Measurements from ENCODE around the gene PABPN1L. TPM values are rescaled to one million over a fixed set of nuclear protein-coding genes. Genes with fewer than 3 reads are reported as not detected.

PABPN1L gene
- total and polyA plus RNA-seq, 2 of the 8 experiments (the other 6 are each of a cell fraction or from before 2014, with no cell fraction given): not detected

GRCh38 chr16:88848557-88848956 lies 17.9 kb downstream of the PABPN1L start (continued):
- TF ChIP-seq CHD7 (IDR thresholded peaks at IDR 0.05; ENCODE audit: insufficient replicate concordance, low read length) (no peak), TEAD4 (IDR thresholded peaks at IDR 0.05; ENCODE audit: low read depth, low read length) (no peak), RFX5 (IDR thresholded peaks at IDR 0.05; ENCODE audit: borderline replicate concordance, low read depth, low read length) (no peak), SP2 (IDR thresholded peaks at IDR 0.05; ENCODE audit: low read length) (no peak), EZH2 (IDR thresholded peaks at IDR 0.05; ENCODE audit: low read depth, low read length, severe bottlenecking) (no peak), EGR1 (IDR thresholded peaks at IDR 0.05; ENCODE audit: borderline replicate concordance, low read depth, low read length) (no peak), TAF1 (IDR thresholded peaks at IDR 0.05; ENCODE audit: low read depth, low read length) (no peak), MAFK (IDR thresholded peaks at IDR 0.05; ENCODE audit: low read depth, low read length) (no peak)

All from H1 (cell line).